ENCODE results near the gene BIRC5. TPM values are rescaled to one million over a fixed set of nuclear protein-coding genes. Genes with fewer than 3 reads are reported as not detected.

BIRC5 gene
- total RNA-seq, 2 donors from 2014 or later, result 0.19 to 1.7 TPM

GRCh38 chr17:78267253-78268073, 53.4 kb downstream of the BIRC5 start:
- no peak for DNase-seq (ENCODE audit: low spot score)
- intact Hi-C loops (cut with DNase I), result no loop called here

GRCh38 chr17:78268191-78268874, 54.3 kb downstream of the BIRC5 start:
- no peak for DNase-seq (ENCODE audit: low spot score)

GRCh38 chr17:78268951-78269905, 55.2 kb downstream of the BIRC5 start:
- DNase-seq (ENCODE audit: low spot score), result no peak
- intact Hi-C loops (cut with DNase I), result no loop called here

More at GRCh38 chr17:78268191-78268874, 54.3 kb downstream of the BIRC5 start:
- intact Hi-C loops (cut with DNase I), result no loop called here

- DNase-seq (ENCODE audit: low spot score), result no peak
- intact Hi-C loops (cut with DNase I), result no loop called here
Observed at GRCh38 chr17:78269955-78270381, 55.9 kb downstream of the BIRC5 start.

- intact Hi-C loops (cut with DNase I), result no loop called here
- no peak for DNase-seq (ENCODE audit: low spot score)
Observed at GRCh38 chr17:78271419-78272170, 57.5 kb downstream of the BIRC5 start.

- intact Hi-C loops (cut with DNase I), result no loop called here
- no peak for DNase-seq (ENCODE audit: low spot score)
Observed at GRCh38 chr17:78272181-78272913, 58.3 kb downstream of the BIRC5 start.

- DNase-seq (ENCODE audit: low spot score), result no peak
- intact Hi-C loops (cut with DNase I), result no loop called here
Observed at GRCh38 chr17:78272914-78273258, 58.8 kb downstream of the BIRC5 start.

GRCh38 chr17:78273813-78274212, 59.8 kb downstream of the BIRC5 start:
- DNase-seq (ENCODE audit: low spot score), result no peak
- intact Hi-C loops (cut with DNase I), result no loop called here

Other genes with a start within 250 kb of the BIRC5 start
- 10 to 100 TPM; 35.6 to 37.4 TPM for gene TMC6, start 85.5 kb upstream of the BIRC5 start, total RNA-seq
- gene TMC8, start 83.5 kb upstream of the BIRC5 start, total RNA-seq, result 10 to 100 TPM in 1 of 2 donors, 1 to 10 TPM in 1; 6.4 to 15.7 TPM
- gene C17orf99, start 67.9 kb upstream of the BIRC5 start, total RNA-seq, result not detected
- 10 to 100 TPM; 44.5 to 58.1 TPM for gene SYNGR2, start 45.7 kb upstream of the BIRC5 start, total RNA-seq
- gene TK1, start 27.2 kb upstream of the BIRC5 start, total RNA-seq, result 1 to 10 TPM; 1.1 to 1.4 TPM
- 10 to 100 TPM in 1 of 2 donors, 1 to 10 TPM in 1; 6.1 to 13.6 TPM for gene AFMID, start 26.9 kb upstream of the BIRC5 start, total RNA-seq
- not detected for gene TMEM235, start 17.4 kb downstream of the BIRC5 start, total RNA-seq
- gene SOCS3, start 145.8 kb downstream of the BIRC5 start, total RNA-seq, result 10 to 100 TPM; 47.4 to 85.2 TPM
- gene PGS1, start 164.4 kb downstream of the BIRC5 start, total RNA-seq, result 10 to 100 TPM; 33.6 to 33.7 TPM